ENCODE results near the gene ROR1.

The ROR1 gene

DNA sequence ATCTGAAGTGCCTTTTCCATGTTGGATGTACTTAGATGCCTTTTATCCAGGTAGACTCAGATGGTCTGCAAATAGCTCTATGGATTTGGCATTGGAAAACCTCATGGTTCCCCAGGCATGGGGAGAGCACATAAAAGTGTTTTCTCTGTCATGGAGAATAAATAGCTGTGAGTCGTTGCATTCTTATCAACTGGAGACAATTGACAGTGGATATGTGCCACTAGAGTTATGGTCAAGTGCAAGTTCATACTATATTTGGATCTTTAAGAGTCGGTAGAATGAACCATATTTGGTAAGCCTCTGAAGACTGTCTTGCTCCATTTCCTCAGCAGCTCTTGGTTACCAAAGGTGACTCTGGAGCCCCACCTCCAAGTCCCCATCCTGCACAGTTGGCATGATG is 83.7 kb downstream of the ROR1 start:
- H3K4me3 ChIP-seq (ENCODE audit: low read depth, low read length) = no peak overlapping the region
- POLR2A ChIA-PET = no interaction called here
- CTCF ChIA-PET = interaction anchor here (1.2 to 1.5 kb wide), 2 partner anchors 9 to 279 kb away, joined by 3 to 4 read pairs; no protein-coding TSS in a partner anchor

DNA sequence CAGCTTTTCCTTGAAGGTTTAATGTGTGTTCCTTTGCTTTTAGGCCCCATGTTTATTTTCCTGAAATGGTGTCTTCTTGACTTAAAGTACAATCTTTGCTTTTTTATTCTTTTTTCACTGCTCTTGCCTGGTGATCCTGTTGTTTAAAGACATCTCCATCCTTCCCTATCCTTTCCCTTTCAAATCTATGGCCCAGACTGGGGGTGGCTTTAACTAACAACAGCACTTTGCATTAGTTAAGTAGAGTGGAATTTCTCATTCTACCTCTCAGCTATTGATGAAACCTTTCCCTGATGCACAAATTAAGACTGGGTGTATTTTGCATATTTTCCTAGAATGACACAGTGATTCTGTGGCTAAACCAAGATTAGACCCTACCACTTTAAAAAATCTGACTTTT is 84.3 kb downstream of the ROR1 start:
- ChIA-PET CTCF (interaction anchor here (1.2 to 1.5 kb wide), 2 partner anchors 10 to 279 kb away, joined by 3 to 4 read pairs; no protein-coding TSS in a partner anchor), POLR2A (no interaction called here)
- no peak overlapping the region for H3K4me3 ChIP-seq (ENCODE audit: low read depth, low read length)
- TF ChIP-seq CTCF (IDR thresholded peaks at IDR 0.05; ENCODE audit: insufficient read depth, low read length, missing control alignments) = no peak
- no peak for DNase-seq (ENCODE audit: low read depth, low spot score)

More for the DNA sequence above, 83.7 kb downstream of the ROR1 start:
- no peak for DNase-seq (ENCODE audit: low read depth, low spot score)
- TF ChIP-seq CTCF (IDR thresholded peaks at IDR 0.05; ENCODE audit: insufficient read depth, low read length, missing control alignments) = no peak

- POLR2A ChIA-PET = no interaction called here
These were observed 85.9 kb downstream of the ROR1 start for GRCh38 chr1:63859480-63860275.

DNA sequence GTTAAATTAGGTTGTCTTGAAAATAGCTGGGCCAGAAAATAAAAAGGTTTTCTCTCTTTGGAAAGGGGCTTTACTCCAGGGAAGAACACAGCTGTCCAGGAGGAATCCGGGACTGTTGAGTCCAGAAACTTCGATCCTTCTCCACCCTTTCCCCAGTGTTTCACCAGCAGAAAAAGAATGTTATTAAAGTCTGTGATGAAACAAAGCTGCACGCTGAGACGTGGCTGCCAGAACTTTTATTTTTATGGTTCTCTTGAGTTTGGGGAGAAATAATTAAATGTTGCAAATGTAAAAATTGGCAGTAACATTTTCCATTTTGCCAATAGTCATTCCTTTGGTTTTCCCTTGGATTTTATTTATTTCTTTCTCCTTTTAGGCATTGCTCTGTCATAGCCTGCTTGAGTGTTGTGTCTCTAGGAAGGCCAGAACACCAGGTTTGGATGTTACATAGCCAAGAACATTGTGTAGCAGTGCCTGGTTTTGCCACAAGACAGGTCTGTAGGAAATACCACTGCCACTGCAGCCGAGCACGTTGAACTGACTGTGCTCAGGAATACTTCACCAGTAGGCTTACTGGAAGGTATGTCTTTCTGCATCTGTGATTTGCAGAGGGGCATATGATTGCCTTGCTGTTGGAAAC is 87.4 kb downstream of the ROR1 start:
- no peak for DNase-seq (ENCODE audit: low read depth, low spot score)
- ChIA-PET POLR2A (no interaction called here), CTCF (no interaction called here)
- no peak for TF ChIP-seq CTCF (IDR thresholded peaks at IDR 0.05; ENCODE audit: insufficient read depth, low read length, missing control alignments)
- no peak overlapping the region for H3K4me3 ChIP-seq (ENCODE audit: low read depth, low read length)

More at GRCh38 chr1:63859480-63860275, 85.9 kb downstream of the ROR1 start:
- no peak for DNase-seq (ENCODE audit: low read depth, low spot score)
- TF ChIP-seq CTCF (IDR thresholded peaks at IDR 0.05; ENCODE audit: insufficient read depth, low read length, missing control alignments) = no peak
- CTCF ChIA-PET = interaction anchor here (0.6 to 0.9 kb wide), 2 partner anchors 17 to 59 kb away, joined by 3 read pairs; no protein-coding TSS in a partner anchor
- no peak overlapping the region for H3K4me3 ChIP-seq (ENCODE audit: low read depth, low read length)

DNA sequence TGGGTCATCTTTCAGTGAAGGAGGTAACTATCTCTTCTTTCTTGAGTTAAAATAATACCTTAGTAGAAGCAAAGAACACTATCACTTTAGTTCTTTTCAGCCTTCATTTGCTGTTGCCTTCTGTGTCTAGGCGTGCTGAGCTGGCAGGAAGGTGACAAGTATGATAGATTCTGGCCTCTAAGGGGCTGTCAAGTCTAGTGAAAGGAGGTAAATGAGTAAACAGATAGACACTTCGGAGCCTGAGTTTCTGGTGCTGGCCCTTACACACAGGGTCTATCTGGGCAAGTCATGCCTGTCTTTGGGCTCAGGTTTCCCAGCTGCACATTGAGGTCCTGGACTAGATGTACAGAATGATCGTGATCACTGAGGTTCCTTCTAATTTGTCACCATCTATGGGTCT is 89.3 kb downstream of the ROR1 start:
- ChIA-PET POLR2A (no interaction called here), CTCF (interaction anchor here (0.9 kb wide), 1 partner anchor 383 kb away, joined by 3 read pairs; no protein-coding TSS in a partner anchor)
- DNase-seq (ENCODE audit: low read depth, low spot score) = no peak
- TF ChIP-seq CTCF (IDR thresholded peaks at IDR 0.05; ENCODE audit: insufficient read depth, low read length, missing control alignments) = no peak
- no peak overlapping the region for H3K4me3 ChIP-seq (ENCODE audit: low read depth, low read length)

GRCh38 chr1:63864224-63864641 is 90.4 kb downstream of the ROR1 start:
- POLR2A ChIA-PET = no interaction called here

More at GRCh38 chr1:63864224-63864641, 90.4 kb downstream of the ROR1 start:
- DNase-seq (ENCODE audit: low read depth, low spot score) = no peak
- no peak for TF ChIP-seq CTCF (IDR thresholded peaks at IDR 0.05; ENCODE audit: insufficient read depth, low read length, missing control alignments)
- no peak overlapping the region for H3K4me3 ChIP-seq (ENCODE audit: low read depth, low read length)
- CTCF ChIA-PET = interaction anchor here (0.9 to 1.1 kb wide), 3 partner anchors 8 to 382 kb away, joined by 3 read pairs; no protein-coding TSS in a partner anchor

Measured in AG04449 (cell line).